ENCODE results near the gene EXOC2.
"Not testable (repeated sequence)": the region's sequence is repeated elsewhere in the genome, so short reads cannot be mapped to it uniquely, and the experiment has no call there.

The EXOC2 gene

GRCh38 chr6:621931-622330, 71.0 kb downstream of the EXOC2 start:
- no peak for DNase-seq

GRCh38 chr6:620950-621349, 72.0 kb downstream of the EXOC2 start:
- no peak for DNase-seq

- no peak for DNase-seq
Measured at GRCh38 chr6:620166-620565, 72.8 kb downstream of the EXOC2 start.

- DNase-seq = no peak
Measured at GRCh38 chr6:617456-618100, 75.4 kb downstream of the EXOC2 start.

GRCh38 chr6:613981-614380, 79.0 kb downstream of the EXOC2 start:
- DNase-seq = no peak

GRCh38 chr6:611928-612327, 81.0 kb downstream of the EXOC2 start:
- no peak for DNase-seq

- no peak for DNase-seq
Measured at GRCh38 chr6:610882-611281, 82.1 kb downstream of the EXOC2 start.

GRCh38 chr6:609905-610304, 83.0 kb downstream of the EXOC2 start:
- DNase-seq = no peak

- no peak for DNase-seq
Measured at GRCh38 chr6:606829-607379, 86.0 kb downstream of the EXOC2 start.

- not testable (repeated sequence) for DNase-seq
Measured at GRCh38 chr6:605895-606294, 87.0 kb downstream of the EXOC2 start.

- no peak for DNase-seq
Measured at GRCh38 chr6:604579-604978, 88.4 kb downstream of the EXOC2 start.

GRCh38 chr6:603265-603664, 89.7 kb downstream of the EXOC2 start:
- DNase-seq = no peak

GRCh38 chr6:599576-600448, 93.1 kb downstream of the EXOC2 start:
- no peak for DNase-seq

- no peak for DNase-seq
Measured at GRCh38 chr6:593907-594212, 99.1 kb downstream of the EXOC2 start.

- DNase-seq = peak; percentile 23
Measured at GRCh38 chr6:593139-593906, 99.6 kb downstream of the EXOC2 start.

- DNase-seq = no peak
Measured at GRCh38 chr6:589090-589489, 103.8 kb downstream of the EXOC2 start.

- DNase-seq = no peak
Measured at GRCh38 chr6:586553-586952, 106.4 kb downstream of the EXOC2 start.

- DNase-seq = no peak
Measured at GRCh38 chr6:583635-584034, 109.3 kb downstream of the EXOC2 start.

- DNase-seq = no peak
Measured at GRCh38 chr6:583116-583515, 109.8 kb downstream of the EXOC2 start.

GRCh38 chr6:582370-582769, 110.6 kb downstream of the EXOC2 start:
- no peak for DNase-seq

GRCh38 chr6:579339-579738, 113.6 kb downstream of the EXOC2 start:
- DNase-seq = no peak

GRCh38 chr6:572596-573265, 120.2 kb downstream of the EXOC2 start:
- DNase-seq = no peak

- no peak for DNase-seq
Measured at GRCh38 chr6:571892-572291, 121.0 kb downstream of the EXOC2 start.

Measured in CD4-positive, alpha-beta T cell treated with Interleukin-15 for 1 hour (primary cell).